DMS79 treated with DMSO at 0.1 percent for 48 hours (cell line): ENCODE results near the gene GDF10.
A peak's percentile ranks its signal among the peaks of the same experiment; 100 is the strongest.

Experiments
- DNase-seq: peaks from one replicate; lab custom pipeline; 2025; lab: John Stamatoyannopoulos, UW

Gene GDF10

DNA sequence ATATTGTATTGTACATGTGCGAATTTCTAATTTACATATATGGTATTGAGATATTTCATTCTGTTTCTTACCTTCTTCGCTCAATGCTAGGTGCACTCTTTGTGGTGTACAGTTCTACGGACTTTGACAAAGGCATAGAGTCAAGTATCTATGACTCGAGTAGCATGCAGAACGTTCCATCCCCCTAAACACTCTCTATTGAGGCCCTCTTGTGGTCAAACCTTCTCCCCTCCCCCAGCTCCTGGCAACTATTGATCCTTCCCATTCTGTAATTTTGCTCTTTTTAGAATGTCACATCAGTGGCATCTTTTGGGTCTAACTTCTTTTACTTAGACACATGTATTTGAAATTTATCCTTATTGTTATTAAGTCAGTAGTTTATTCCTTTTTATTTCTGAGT lies 30.7 kb upstream of the GDF10 start:
- DNase-seq = no peak

DNA sequence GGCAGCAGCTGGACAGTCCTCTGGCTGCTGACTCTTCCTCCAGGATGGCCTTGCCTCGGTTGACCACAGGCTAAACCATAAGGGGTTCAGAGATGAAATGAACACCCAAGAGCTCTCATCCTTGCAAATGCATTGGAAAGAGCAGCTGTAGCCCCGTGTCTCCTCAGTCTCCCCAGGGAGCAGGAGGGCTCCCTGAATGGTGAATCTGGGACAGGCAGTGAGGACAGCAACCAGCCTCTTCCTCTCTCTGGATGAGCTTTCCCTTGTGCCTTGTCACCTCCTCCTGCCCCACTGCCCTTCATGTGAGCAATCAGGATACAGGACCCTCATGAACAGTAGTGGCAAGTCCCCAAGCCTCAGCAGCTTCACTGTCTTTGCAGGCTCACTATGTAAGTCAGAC lies 23.9 kb upstream of the GDF10 start:
- DNase-seq = no peak

DNA sequence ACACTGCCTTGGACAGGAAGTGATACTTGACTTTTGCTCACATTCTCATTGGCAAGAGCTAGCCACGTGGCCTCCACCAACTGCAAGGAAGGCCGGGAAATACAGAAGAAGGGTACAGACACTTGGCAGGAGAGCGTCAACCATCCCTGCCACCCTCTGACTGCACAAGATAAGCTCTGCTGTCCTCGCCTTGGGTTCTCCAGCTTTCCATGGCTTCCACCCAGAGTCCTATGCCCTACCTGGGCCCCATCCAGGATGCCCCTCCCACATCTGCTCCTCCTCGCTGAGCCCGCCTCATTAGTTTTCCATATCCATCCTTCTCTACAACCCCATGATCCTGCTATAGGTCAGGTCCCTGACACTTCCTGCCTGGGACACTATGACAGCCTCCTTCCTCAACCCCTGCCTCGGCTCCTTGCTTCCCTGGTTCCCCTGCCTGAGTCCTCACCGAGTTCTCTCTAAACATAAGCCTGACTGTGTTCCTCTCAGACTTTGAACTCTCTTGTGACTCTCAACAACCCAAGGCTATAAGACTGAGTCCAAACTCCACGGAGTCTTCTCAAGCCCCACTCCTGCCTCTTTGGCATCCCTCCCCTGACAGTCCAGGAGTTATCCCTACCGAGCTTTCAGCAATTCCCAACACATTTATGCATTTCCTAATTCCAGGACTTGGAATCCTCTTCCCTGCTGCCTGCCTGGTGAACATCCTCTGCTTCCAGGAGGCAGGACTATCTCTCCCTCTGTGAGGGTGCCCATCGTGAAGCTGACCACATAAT lies 23.2 kb upstream of the GDF10 start:
- DNase-seq = no peak

DNA sequence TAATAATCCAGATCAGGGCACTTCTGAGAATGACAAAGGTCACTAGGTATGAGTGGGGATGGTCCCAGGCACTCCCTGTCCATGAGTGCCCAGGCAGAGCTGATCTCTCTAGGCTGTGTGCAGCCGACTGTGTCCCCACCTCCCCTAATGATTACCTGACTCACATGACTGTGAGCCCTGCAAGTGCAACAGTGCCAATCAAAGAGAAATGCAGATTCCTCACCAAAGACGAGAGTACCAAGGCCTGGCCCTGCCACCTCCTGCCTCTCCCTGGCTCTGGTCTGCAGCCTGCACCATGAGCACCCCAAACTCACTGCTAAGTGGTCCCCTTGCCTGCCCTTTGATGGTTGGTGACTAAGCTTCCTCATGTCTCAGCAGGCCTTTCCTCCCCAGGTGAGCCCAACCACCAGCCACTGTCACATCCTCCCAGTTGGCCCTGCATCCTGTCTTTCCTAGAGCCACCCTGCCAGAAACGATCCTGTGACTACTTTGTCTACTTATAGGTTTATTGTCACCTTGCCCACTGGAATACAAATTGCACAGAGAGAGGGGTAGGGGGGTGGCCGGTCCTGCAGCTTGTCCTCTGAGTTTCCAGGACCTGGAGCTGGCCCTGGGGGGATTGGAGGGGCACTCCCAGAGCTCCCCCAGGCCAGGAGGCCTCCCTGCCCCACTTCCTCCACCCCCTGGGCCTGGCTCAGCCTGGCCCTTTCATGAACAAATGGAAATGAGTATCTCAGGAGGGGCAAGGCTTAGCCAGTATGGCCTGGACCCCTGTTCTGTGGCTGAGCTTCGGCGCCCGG lies 22.4 kb upstream of the GDF10 start:
- no peak for DNase-seq

DNA sequence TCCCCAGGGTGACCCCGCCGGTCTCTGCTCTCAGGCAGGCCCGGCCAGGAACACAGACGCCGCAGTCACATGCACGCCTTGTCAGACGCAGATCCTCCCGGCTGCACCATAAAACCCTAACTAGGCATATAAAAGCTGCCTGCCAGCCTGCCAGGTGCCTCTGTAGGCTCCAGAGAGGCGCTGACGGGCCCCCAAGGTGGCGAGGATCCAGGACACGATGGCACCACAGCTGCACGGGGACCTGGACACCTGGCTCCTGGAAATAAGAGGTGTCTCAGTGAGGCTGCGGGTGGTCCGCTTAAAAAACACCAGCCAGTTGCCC lies 21.9 kb upstream of the GDF10 start:
- DNase-seq = no peak

DNA sequence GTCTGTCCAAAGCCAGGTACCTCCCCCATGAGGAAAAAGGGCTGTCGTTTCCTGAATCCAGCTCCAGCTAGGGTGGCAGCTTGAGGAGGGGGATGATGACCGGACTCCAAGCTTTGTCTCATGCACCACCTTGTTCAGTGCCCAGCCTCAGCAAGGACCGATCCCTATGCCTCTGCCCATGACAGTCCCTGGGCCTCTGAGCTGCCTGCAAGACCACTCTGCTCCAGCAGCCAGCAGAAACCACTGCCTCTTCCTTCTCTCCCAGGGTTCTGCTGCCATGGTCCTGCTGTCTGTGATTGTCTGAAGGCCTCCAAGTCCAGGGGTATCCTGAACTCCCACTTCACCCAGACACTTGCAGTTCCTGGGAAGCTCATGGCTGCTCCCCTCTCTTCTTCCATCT lies 21.3 kb upstream of the GDF10 start:
- no peak for DNase-seq

DNA sequence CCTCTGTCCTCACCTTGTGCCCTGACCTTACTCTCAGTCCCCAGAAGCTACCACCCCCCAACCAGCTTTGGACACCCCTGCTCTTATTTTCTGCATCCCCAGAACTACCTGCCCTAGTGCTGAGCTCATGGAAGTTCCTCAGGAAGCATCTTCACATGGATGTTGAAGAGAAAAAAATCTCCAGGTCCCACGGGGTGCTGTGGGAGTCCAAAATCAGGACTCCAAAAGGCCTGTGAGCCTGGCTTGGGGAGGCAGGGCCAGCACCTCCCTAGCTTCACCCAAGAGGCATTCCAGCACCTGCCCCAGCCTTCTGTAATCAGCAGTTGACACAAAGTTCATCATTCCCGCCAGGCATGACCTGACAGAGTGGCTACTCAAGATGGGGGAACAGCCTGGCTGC lies 20.7 kb upstream of the GDF10 start:
- DNase-seq = no peak

DNA sequence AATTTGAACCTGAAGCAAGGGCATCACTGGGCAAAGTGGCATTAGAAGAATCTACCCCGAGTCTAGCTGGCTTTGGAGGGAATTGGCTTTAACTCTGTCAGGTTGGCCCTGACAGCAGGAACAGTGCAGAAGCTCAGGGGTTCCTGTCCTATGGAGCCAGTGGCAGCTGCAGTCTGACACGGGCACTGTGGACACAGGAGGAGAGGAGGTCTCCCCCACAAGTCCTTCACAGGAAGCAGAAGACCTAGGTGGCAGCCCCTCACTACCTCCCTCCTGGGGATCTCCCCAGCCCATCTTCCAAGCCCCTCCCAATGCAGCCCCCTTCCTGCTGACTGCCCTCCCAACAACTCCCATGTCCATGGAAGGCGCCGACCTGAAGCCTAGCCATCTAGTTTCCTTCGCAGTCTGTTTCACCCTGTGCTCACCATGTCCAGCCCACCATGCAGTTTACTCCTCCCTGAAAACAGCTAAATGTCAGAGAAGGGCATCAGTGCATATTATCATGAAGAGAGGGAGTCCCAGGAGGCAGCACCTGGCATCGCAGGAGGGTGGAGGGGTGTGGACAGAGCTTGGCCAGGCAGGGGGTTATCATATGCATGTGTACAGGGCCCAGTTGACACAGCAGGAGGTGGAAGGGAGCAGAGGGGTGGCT lies 17.9 kb upstream of the GDF10 start:
- DNase-seq = no peak

DNA sequence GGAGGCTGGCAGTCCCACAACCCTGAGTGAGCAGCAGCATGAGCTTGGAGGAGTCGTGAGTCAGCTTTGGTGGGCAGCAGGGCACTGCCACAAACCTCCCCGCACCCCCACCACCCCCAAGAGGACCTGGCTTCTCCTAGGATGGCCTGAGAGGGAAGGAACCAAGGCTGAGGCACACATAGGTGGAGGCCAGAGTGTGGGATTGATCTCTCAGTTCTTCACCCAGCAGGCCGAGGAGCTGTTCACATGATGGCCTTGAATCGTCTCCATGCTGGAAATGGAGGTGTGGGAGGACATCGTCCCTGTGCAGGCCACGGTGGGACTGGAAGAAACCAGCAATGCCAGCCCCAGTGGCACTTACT lies 17.4 kb upstream of the GDF10 start:
- DNase-seq = no peak

DNA sequence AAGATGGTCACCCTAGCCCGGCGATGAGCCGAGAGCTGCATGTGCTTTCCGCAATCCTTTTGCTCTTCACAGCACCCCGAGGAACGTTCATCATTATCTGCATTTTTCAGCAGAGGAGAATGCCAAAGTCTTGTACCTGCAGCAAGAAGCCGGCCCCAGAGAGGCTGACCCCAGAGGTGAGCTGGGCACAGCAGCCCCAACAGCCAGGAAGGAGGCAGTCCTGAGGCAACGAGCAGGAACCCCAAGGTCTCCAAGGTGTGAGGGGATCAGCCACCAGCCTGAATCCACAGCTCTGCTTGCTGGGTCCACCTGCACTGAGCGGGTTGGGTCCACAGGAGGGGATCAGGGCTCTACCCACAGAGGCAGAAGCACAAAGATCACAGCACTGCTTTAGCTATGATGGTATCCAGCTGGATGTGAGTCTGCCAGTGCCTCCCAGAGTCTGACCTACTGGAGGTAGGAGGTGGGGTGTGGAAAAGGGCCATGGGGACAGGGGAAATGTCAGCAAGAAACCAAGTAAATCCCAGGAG lies 16.8 kb upstream of the GDF10 start:
- DNase-seq = no peak

DNA sequence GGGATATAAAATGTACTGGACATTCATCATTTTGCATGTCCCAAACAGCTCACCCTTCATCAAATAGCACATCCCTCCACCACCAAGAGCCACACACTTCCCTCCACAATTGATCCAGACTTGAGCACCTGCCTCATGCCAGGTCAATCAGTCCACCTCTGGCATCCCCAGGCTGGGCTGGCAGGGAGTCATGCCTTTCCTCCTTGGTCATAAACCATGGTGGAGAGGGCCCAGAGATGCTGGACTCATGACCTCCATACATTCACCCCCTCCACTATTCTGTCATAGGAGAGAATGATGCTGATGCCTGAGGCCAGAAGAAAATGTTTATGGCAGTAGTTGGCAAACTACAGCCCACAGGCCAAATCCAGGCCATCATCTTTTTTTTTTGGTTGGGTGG lies 16.1 kb upstream of the GDF10 start:
- no peak for DNase-seq

DNA sequence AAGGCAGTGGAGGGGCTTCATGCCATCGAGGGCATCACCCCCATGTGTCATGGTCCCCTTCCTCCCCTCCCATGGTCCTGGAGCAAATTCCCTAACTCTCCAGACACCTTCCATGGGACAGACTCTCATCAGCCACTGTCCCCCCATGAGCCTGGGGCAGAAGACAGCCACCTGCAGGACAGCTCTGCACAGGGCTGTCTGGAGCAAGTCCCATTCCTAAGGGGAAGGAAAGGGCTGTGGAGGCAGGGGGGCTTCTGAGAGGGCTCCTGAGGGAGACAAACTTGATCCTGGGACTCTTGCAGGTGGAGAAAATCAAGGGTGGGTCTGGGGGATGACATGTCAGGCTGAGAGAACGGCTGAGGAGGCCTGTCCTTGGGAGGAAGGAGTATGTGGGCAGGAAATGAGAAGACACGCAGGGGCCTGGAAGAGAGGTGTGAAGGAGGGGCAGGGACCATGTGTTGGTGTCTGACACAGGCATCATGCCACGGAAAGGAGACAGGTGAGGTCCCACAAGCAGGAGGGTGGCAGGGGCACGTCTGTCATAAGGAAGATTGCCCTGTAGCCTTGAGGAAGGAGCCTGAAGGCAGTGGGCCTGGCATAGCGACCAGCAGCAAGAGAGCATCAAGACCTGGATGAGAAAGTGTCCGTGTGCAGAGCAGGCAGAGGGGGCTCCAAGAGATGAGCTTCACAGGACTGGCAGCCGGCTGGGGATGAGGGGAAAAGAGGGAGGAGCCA lies 14.4 kb upstream of the GDF10 start:
- no peak for DNase-seq

DNA sequence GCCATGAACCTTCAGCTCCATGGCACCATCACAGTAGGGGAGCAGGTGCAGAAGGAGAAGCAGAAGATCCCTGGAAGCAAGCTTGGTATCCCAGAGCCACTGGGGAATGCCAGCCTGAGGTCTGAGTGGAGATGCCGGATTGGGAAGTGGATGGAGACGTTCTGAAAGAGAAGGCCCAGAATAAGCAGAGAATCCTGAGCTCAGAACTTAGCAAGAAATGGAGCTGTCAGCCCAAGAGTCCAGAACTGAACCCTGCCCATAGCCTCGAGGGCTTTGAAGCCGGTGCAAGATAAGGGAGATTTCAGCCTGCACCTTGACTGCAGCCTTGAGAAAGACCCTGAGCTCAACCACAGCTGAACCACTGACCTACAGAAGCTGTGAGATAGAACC lies 13.9 kb upstream of the GDF10 start:
- no peak for DNase-seq

DNA sequence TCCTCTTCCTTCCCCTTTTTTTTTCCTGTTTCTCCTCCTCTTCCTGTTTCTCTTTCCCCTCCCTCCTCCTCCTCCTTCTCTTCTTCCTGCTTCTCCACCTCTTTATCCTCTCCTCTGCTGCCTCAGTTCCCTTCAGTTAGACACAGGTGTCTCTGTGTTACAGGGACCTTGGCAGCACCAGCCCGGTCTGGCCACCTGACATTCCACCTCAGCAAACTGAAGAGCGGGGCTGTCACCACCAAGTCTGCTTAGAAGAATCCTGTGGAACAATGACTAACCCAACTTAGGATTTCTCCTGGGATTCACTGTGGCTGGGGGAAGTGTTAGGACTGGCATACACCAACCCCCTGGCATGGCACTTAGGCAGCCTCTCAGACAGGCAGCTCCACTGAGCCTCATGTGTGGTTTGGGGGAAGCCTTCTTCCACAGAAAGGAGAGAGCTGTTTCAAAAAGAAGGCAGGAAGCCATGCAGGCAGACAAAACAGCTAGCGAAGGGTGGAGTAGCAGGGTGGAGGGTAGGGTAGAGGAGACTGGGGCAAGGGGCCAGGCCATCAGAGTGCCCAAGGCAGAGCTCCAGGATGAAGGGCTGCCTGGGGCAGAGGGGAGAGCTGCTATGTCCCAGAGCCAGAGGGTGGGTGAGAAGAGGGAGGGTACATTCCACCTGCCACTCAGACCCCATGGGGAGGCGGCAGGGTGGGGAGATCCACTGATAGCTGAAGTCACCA lies 13.2 kb upstream of the GDF10 start:
- peak; percentile 22 for DNase-seq

DNA sequence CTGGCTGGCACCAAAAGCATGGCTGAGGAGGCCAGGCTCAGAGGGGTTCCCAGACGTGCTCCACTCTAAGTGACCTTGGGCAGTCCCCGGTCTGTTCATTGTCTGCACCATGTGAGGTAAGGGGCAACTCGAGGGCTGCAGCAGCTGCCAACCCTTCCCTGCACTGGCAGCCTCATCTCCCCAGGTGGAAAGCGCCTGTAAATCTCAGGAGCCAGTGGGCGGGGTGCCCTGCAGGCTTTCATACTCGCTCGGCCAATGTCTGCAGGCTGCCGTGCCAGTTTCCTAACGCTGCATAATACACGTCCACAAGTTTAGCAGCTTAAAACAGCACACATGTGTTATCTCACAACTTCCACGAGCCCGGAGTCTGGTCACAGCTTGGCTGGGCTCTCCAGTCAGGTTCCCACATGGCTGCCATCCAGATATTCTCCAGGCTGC lies 12.6 kb upstream of the GDF10 start:
- DNase-seq = peak; percentile 43

DNA sequence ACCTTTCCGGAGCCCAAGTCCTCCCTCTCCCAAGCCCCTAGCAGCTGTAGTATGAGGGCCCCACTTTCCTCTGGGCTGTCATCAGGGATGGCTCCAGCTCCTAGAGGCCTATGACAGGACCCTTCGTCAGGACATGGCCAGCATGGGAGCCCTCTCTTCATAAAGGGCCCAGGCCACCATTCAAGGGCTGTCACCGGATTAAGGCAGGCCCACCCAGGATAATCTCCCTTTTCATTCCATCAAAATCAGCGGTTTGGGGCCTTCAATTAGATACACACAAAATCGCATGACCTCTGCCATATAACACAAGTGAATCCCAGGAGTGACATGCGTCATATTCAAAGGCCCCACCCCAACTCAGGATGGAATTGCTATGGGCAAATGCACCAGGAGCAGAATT lies 12.2 kb upstream of the GDF10 start:
- DNase-seq = no peak

DNA sequence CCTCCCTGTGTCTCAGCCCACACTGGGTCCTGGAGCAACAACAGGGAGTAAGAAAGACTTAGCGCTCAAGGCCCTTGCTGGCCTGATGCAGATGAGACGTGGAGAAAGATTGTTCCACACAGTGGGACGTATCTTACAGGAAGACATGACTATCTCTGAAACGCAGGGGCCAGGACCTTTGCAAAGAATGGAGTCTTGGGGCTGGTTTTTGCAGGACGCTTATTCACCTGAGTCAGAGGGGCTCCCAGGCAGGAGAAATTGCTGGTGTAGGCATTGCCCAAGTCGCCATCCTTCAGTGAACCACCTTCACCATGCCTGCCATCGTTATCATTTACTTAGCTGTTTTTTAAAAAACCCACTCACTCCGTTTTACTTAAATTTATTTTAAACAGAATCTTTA lies 11.8 kb upstream of the GDF10 start:
- no peak for DNase-seq

DNA sequence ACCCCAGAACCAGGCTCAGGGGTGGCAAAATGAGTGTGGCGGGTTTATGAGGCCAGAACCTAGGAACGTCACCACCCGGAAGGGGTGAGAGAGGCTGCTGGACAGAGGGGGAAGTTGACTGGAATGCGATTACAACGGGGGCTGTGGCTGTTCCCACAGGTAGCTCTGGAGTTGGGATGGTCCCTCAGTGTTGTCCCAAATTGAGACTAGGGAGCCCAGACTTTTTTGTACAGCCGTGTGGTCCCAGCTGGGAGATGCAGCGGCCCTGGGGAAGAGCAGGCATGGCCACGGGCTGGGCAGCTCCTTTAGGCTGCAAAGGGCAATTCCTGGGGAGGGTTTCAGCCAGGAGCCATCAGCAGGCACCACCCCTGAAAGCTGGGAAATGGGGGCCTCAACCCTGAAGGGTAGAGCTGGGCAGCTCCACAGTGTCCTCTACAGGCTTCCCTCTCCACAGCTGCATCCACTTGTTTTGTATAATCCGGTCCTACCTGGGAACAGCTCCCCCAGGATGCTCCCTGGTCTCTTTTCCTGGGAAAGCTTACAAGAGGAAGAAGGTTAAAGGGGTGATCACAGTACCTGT lies 11.0 kb upstream of the GDF10 start:
- DNase-seq = no peak

DNA sequence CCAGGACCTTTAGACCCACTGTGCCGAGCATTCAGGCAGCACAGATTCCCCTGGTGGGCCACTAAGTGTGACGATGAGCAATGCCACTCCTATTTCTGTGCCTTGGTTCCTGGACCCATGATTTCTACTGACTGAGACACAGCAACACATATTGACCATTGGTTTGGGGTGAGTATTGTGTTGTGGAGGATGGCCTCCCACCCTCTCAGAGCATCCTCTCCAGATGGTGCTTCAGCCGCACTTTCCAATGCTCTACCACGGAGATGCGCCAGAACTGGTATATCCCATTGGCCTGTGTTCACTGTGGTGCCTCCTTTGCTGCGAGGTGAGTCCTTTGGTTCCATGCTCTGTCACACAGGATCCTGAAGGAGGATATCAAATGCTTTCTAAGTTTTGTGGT lies 10.1 kb upstream of the GDF10 start:
- no peak for DNase-seq

DNA sequence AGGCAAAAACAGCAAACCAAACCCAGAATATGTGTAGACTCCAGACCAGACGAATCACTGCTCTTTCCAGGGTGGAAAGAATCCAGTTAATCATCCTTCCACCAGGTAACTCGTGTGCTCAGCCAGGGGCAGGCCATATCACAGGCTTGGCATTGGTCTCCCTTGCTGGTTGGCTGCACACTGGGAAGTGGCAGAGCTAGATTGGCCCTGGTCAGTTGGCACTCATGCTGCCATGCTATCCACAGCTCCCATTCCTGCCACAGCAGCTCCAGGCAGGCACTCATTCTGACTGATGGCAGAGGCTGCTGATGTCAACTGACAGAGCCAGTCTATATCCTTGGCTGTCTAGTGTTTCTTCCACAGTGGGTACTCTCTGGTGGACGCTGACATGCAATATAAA lies 9.7 kb upstream of the GDF10 start:
- DNase-seq = no peak

DNA sequence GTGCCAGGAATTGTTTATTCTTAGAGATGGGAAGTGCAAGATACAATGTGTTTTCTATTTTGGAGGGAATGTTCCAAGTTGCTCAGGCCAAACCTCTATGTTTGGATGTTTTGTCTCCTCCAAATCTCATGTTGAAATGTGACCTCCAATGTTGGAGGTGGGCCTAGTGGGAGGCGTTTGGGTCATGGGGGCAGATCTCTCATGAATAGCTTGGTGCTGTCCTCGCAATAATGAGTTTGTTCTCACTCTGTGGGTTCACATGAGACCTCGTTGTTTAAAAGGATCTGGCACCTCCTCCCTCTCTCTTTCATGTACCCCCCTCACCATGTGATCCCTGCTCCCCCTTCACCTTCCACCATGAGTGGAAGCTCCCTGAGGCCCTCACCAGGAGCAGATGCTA lies 8.3 kb upstream of the GDF10 start:
- DNase-seq = no peak
